T-cell (primary cell): Measurements from ENCODE around the gene PROM2. TPM values are rescaled to one million over a fixed set of nuclear protein-coding genes. Genes with fewer than 3 reads are reported as not detected.
"Not testable (repeated sequence)": the region's sequence is repeated elsewhere in the genome, so short reads cannot be mapped to it uniquely, and the experiment has no call there.

ENCODE experiments used
- ATAC-seq, 4 experiments: fragments of 200-7000 bp in 3 of 4; fragments of 150-1000 bp in 1 of 4; cut with Tn5 transposase; replicated peaks in 1 of 4; 1 replicate in 3 of 4; 2 replicates in 1 of 4; pipeline ENCODE4 v1.10.0; 2021; ENCODE audit warnings: moderate library complexity in 3 of 4, mild to moderate bottlenecking in 2 of 4, moderate number of reproducible peaks in 1 of 4
- CTCF ChIA-PET, 2 donors: fragments of 300-600 bp; sonication (Branson Sonifier 250); formaldehyde crosslinking; loops; one replicate each; lab custom pipeline; 2022; ENCODE audit warnings: antibody characterized with exemption in 2 of 2; lab: Charles Lee
- POLR2A ChIA-PET, 2 donors: fragments of 300-600 bp; sonication (Branson Sonifier 250); formaldehyde crosslinking; loops; one replicate each; lab custom pipeline; 2022; ENCODE audit warnings: antibody characterized with exemption in 2 of 2; lab: Charles Lee
- DNase-seq, 35 experiments: peaks; one replicate each; pipeline versions ENCODE4 v3.0.0 to v3.0.0-alpha.2; 2013 to 2023
- H3K27ac ChIP-seq: one replicate; pipeline ENCODE4 v1.5.1; 2013; ENCODE audit warnings: low read length
- H3K27me3 ChIP-seq, 2 experiments: replicated peaks in 1 of 2; 1 replicate in 1 of 2; 2 replicates in 1 of 2; pipeline versions ENCODE4 v1.6.1 to v1.7.0; 2013; ENCODE audit warnings: low read length in 1 of 2, mixed read lengths in 1 of 2; ENCODE audit not compliant: control insufficient read depth in 2 of 2, insufficient read depth in 2 of 2; ENCODE audit errors: extremely low read depth in 1 of 2
- H3K36me3 ChIP-seq, 2 donors: 1 replicate in 1 of 2; 2 replicates in 1 of 2; pipeline versions ENCODE4 v1.6.1 to v1.7.0; 2013; ENCODE audit warnings: low read length in 1 of 2; ENCODE audit not compliant: control insufficient read depth in 2 of 2, insufficient read depth in 1 of 2; ENCODE audit errors: extremely low read depth in 1 of 2
- H3K4me1 ChIP-seq, 2 experiments: 1 replicate in 1 of 2; 2 replicates in 1 of 2; pipeline versions ENCODE4 v1.6.1 to v1.7.0; 2013; ENCODE audit warnings: low read length in 2 of 2, mixed read lengths in 1 of 2; ENCODE audit not compliant: insufficient read depth in 2 of 2, control insufficient read depth in 1 of 2; ENCODE audit errors: extremely low read depth in 1 of 2
- H3K4me3 ChIP-seq, 2 donors: 1 replicate in 1 of 2; 2 replicates in 1 of 2; pipeline versions ENCODE4 v1.5.1 to v1.7.0; 2013; ENCODE audit warnings: mild to moderate bottlenecking in 2 of 2, low read length in 1 of 2, moderate library complexity in 1 of 2; ENCODE audit not compliant: control insufficient read depth in 1 of 2; ENCODE audit errors: extremely low read depth in 1 of 2
- H3K9me3 ChIP-seq: 2 replicates; pipeline ENCODE4 v1.7.0; 2013
- H3K27ac Mint-ChIP-seq, 2 donors: one replicate each; pipeline ENCODE4 v1.8.0; 2020 to 2021; ENCODE audit warnings: mild to moderate bottlenecking in 2 of 2, mixed read lengths in 2 of 2
- H3K27me3 Mint-ChIP-seq, 2 donors: one replicate each; pipeline ENCODE4 v1.8.0; 2021 to 2022; ENCODE audit warnings: mixed read lengths in 2 of 2
- H3K36me3 Mint-ChIP-seq: one replicate; pipeline ENCODE4 v1.8.0; 2021; ENCODE audit warnings: mixed read lengths
- H3K4me1 Mint-ChIP-seq, 3 donors: one replicate each; pipeline ENCODE4 v1.8.0; 2020 to 2022; ENCODE audit warnings: mixed read lengths in 3 of 3, mild to moderate bottlenecking in 1 of 3
- H3K4me3 Mint-ChIP-seq, 3 donors: one replicate each; pipeline ENCODE4 v1.8.0; 2020 to 2022; ENCODE audit warnings: mild to moderate bottlenecking in 3 of 3, mixed read lengths in 3 of 3, moderate library complexity in 3 of 3
- H3K9me3 Mint-ChIP-seq, 3 donors: one replicate each; pipeline ENCODE4 v1.8.0; 2020 to 2022; ENCODE audit warnings: mixed read lengths in 3 of 3
- WGBS: methylation state at CpG from one replicate; pipeline ENCODE4 v1.1.5; 2013; ENCODE audit warnings: missing lambda C conversion rate; ENCODE audit not compliant: insufficient coverage; 5-methylcytosine and 5-hydroxymethylcytosine counted together
- total RNA-seq, 35 experiments: library from RNA in 6 of 35; stranded (reverse) in 6 of 35; fragments of 120-200 nt in 1 of 35; gene quantifications; one replicate each; pipeline versions ENCODE4 v1.2.1 to v1.2.4 and lab custom pipeline; 2013 to 2026

The PROM2 gene
- total RNA-seq, 5 donors from 2014 or later (not counting 1 experiment from before 2014, with no cell fraction given), result 0.30 to 2.1 (median 0.40) TPM

DNA sequence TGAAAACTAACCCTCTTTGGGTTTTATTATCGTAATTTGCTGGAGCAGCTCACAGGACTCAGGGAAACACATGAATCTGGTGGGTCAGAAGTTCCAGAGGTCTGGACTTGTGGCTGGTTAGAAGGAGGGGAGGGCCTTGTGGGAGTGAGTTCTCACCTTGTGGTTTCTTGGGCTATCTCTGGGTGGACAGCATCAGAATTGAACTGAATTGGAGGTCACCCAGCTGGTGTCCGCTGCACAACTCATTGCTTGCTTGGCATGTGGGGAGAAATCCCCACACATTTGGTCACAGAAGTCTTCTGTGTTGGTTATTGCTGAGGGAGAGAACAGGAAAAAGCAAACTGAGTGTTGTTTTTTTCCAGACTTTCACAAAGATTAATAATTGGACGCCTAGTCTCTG lies 39.4 kb upstream of the PROM2 start:
- WGBS, result 79% methylated on average over 2 of the region's 3 CpGs
- peaks cover 6 to 50% (median 47%) of the 10 kb centered on the region in 3 donors for H3K9me3 Mint-ChIP-seq

DNA sequence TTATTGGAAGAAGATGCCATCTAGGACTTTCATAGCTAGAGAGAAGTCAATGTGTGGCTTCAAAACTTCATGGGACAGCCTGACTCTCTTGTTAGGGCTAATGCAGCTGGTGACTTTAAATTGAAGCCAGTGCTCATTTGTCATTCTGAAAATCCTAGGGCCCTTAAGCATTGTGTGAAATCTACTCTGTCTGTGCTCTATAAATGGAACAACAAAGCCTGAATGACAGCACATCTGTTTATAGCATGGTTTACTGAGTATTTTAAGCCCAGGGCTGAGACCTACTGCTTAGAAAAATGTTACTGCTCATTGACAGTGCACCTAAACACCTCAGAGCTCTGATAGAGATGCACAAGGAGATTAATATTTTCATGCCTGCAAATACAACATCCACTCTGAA lies 36.1 kb upstream of the PROM2 start:
- Mint-ChIP-seq H3K27me3 (no peaks in the 10 kb centered on the region), H3K36me3 (peaks cover 13% of the 10 kb centered on the region), H3K27ac (no peak overlapping the region), H3K4me1 (no peaks in the 10 kb centered on the region), H3K4me3 (no peak overlapping the region), H3K9me3 (peaks cover 14 to 62% (median 45%) of the 10 kb centered on the region in 3 donors)
- no peak for DNase-seq
- no peaks in the 10 kb centered on the region for H3K9me3 ChIP-seq
- ChIA-PET POLR2A (no interaction called here), CTCF (no interaction called here)
- ATAC-seq, result no peak
- H3K36me3 ChIP-seq, result no peaks in the 10 kb centered on the region
- H3K4me1 ChIP-seq, result no peaks in the 10 kb centered on the region
- H3K27ac ChIP-seq, result no peak overlapping the region
- H3K4me3 ChIP-seq, result no peak overlapping the region
- H3K27me3 ChIP-seq, result peaks cover 0 to 7% of the 10 kb centered on the region in 2 experiments

More for the DNA sequence above, 39.4 kb upstream of the PROM2 start:
- Mint-ChIP-seq H3K27ac (no peak overlapping the region), H3K27me3 (no peaks in the 10 kb centered on the region), H3K36me3 (peaks cover 10% of the 10 kb centered on the region), H3K4me3 (no peak overlapping the region), H3K4me1 (no peaks in the 10 kb centered on the region)
- no peak for DNase-seq
- ATAC-seq, result no peak
- Histone ChIP-seq H3K4me3 (no peak overlapping the region), H3K27me3 (no peaks in the 10 kb centered on the region), H3K27ac (no peak overlapping the region), H3K36me3 (no peaks in the 10 kb centered on the region), H3K4me1 (no peaks in the 10 kb centered on the region), H3K9me3 (no peaks in the 10 kb centered on the region)
- ChIA-PET POLR2A (no interaction called here), CTCF (no interaction called here)

DNA sequence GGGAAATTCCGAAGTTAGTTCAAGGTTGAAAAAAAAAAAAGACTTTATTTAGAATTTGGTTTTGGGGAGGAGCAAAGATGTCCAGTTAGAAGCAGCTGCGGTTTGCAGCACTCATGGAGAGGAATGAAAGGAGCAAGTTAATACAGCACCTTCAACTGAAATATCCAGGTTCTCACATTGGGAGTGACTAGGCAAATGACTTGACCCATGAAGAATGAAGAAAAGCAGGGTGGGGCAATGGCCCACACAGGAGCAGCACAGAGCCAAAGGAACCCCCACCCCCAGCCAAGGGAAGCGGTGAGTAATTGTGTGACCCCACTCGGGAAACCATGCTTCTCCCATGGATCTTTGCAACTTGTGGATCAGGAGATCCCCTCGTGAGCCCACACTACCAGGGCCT lies 34.2 kb upstream of the PROM2 start:
- peaks cover 1 to 5% of the 10 kb centered on the region in 2 donors for H3K27me3 Mint-ChIP-seq

DNA sequence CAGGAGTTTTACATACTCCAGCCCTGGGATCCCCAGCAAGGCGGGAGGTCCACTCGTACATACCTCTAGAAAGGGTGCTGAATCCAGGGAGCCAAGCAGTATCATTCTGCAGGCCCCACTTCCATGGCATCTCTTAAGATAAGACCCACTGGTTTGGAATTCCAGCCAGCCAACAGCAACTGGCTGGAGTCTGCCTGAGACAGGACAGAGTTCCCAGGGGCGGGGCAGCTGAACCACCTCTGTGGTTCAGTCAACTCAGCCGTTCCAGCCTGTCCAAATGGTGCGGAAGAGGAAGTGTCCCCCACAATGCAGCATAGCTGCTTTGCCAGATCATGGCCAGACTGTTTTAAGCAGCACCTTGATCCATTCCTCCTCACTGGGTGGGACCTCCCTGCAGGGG lies 33.7 kb upstream of the PROM2 start:
- H3K27me3 ChIP-seq, result peaks cover 0 to 7% of the 10 kb centered on the region in 2 experiments
- no peaks in the 10 kb centered on the region for H3K9me3 ChIP-seq
- POLR2A ChIA-PET, result no interaction called here
- no peaks in the 10 kb centered on the region for H3K36me3 ChIP-seq
- no peak overlapping the region for H3K27ac ChIP-seq
- no peaks in the 10 kb centered on the region for H3K4me1 ChIP-seq
- no peak overlapping the region for H3K4me3 ChIP-seq
- Mint-ChIP-seq H3K4me1 (no peaks in the 10 kb centered on the region), H3K9me3 (peaks cover 21 to 61% (median 46%) of the 10 kb centered on the region in 3 donors), H3K36me3 (peaks cover 14% of the 10 kb centered on the region), H3K27me3 (peaks cover 1 to 5% of the 10 kb centered on the region in 2 donors), H3K4me3 (no peak overlapping the region), H3K27ac (no peak overlapping the region)
- CTCF ChIA-PET, result no interaction called here
- ATAC-seq (no peak), DNase-seq (no peak)
- 86% methylated on average over 5 of the region's 5 CpGs for WGBS

More for the DNA sequence above, 34.2 kb upstream of the PROM2 start:
- Histone ChIP-seq H3K4me3 (no peak overlapping the region), H3K4me1 (no peaks in the 10 kb centered on the region), H3K9me3 (no peaks in the 10 kb centered on the region), H3K36me3 (no peaks in the 10 kb centered on the region), H3K27ac (no peak overlapping the region), H3K27me3 (peaks cover 0 to 7% of the 10 kb centered on the region in 2 experiments)
- Mint-ChIP-seq H3K36me3 (peaks cover 14% of the 10 kb centered on the region), H3K27ac (no peak overlapping the region), H3K4me1 (no peaks in the 10 kb centered on the region), H3K4me3 (no peak overlapping the region), H3K9me3 (peaks cover 21 to 61% (median 45%) of the 10 kb centered on the region in 3 donors)
- ChIA-PET POLR2A (no interaction called here), CTCF (no interaction called here)
- ATAC-seq, result no peak
- DNase-seq, result no peak
- 92% methylated on average over 2 of the region's 5 CpGs for WGBS

DNA sequence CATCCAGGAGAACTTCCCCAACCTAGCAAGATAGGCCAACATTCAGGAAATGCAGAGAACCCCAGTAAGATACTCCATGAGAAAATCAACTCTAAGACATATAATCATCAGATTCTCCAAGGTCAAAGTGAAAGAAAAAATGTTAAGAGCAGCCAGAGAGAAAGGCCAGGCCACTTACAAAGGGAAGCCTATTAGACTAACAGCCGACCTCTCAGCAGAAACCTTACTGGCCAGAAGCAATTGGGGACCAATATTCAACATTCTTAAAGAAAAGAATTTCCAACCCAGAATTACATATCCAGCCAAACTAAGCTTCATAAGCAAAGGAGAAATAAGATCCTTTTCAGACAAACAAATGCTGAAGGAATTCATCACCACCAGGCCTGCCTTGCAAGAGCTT lies 32.2 kb upstream of the PROM2 start:
- H3K27me3 ChIP-seq, POLR2A ChIA-PET, CTCF ChIA-PET, H3K27ac ChIP-seq, ATAC-seq, H3K27ac Mint-ChIP-seq, H3K27me3 Mint-ChIP-seq, H3K4me3 ChIP-seq, DNase-seq, H3K36me3 ChIP-seq, H3K9me3 ChIP-seq, H3K4me3 Mint-ChIP-seq, H3K4me1 ChIP-seq, H3K4me1 Mint-ChIP-seq: not testable (repeated sequence)
- no CpG with 5 or more reads among the region's 1 CpG for WGBS
- peaks cover 14% of the 10 kb centered on the region for H3K36me3 Mint-ChIP-seq
- peaks cover 28 to 60% (median 46%) of the 10 kb centered on the region in 3 donors for H3K9me3 Mint-ChIP-seq

DNA sequence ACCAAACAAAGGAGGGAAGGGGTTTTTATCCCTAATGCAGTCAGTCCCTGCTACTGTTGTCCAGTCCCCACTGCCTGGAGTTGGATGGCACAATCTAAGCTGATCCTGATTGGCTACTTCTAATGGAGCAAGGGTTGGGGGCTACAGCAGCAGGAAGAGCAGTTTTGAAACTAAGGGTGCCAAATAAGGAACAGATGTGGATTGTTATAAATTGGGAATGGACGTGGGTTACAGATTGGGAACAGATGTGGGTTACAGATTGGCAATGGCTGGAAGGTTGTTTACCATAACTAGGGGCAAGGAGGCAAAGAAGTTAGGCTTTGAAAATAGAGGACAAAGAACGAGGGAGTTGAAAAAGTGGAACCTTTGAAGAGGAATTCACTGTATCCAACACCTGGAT lies 16.0 kb upstream of the PROM2 start:
- peaks cover 13% of the 10 kb centered on the region for H3K36me3 Mint-ChIP-seq
- no peaks in the 10 kb centered on the region for H3K4me1 ChIP-seq
- POLR2A ChIA-PET, result no interaction called here

More for the DNA sequence above, 16.0 kb upstream of the PROM2 start:
- Histone ChIP-seq H3K27me3 (peaks cover 0 to 10% of the 10 kb centered on the region in 2 experiments), H3K36me3 (no peaks in the 10 kb centered on the region), H3K4me3 (no peak overlapping the region), H3K27ac (no peak overlapping the region), H3K9me3 (no peaks in the 10 kb centered on the region)
- 56% methylated on average over 1 of the region's 2 CpGs for WGBS
- Mint-ChIP-seq H3K9me3 (peaks cover 17 to 34% (median 22%) of the 10 kb centered on the region in 3 donors), H3K4me1 (no peaks in the 10 kb centered on the region), H3K4me3 (no peak overlapping the region), H3K27ac (no peak overlapping the region), H3K27me3 (peaks cover 8 to 13% of the 10 kb centered on the region in 2 donors)
- DNase-seq, result no peak
- CTCF ChIA-PET, result no interaction called here
- no peak for ATAC-seq
